Esophagus muscularis mucosa (tissue), 4 donors: ENCODE measurements around the gene DIPK1B.

Source experiments
- CTCF ChIP-seq, 3 experiments: fragments of 200-600 bp in 2 of 3; fragments of 450-650 bp in 1 of 3; sonication (generic) in 2 of 3; IDR thresholded peaks; one replicate each; pipeline ENCODE4 v1.5.1; 2017 to 2019; ENCODE audit warnings: antibody characterized with exemption in 3 of 3, mild to moderate bottlenecking in 2 of 3, moderate library complexity in 1 of 3
- EP300 ChIP-seq: sonication (generic); formaldehyde crosslinking; IDR thresholded peaks from one replicate; pipeline ENCODE4 v1.6.1; 2017; ENCODE audit warnings: antibody characterized with exemption
- POLR2AphosphoS5 ChIP-seq, 2 donors: sonication (generic); formaldehyde crosslinking; IDR thresholded peaks; one replicate each; pipeline ENCODE4 v1.6.1; 2017; ENCODE audit warnings: antibody characterized with exemption in 2 of 2

DNA sequence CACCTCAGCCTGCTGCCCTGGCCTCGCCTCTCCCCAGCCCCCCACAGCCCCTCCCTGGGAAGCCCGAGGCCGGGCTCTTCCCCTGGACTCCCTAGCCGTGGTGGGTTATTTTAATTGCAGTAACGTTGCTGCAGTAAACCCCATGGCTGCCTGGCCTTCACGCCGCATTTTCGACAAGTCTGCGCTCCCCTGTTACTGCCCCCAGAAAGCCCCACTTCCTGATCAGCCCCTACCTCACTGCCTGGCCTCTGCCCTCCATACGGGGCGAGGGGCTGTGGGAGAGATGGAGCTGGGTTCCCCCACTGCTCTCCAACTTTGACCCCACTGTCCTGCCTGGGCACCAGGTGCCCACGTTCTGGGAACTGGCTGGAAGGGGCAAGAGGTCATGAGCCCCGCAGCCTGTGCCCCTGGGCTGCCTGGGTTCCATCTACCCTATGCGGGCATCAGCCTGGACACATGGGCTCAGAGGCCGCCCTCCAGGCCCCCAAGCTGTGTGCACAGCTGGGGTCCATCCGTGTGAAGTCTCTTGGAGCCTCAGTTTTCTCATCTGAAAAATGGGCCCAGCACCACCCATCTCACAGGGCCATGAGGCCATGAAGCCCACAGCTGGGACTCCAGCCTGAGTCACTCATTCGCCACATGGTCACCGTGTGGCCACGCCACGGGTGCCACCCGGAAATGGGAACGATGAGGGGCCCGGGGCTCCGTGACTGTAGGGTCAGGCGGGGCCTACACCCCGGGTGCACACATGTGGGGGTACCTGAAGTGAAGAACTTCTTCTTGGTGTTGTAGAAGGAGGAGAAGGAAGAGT, 38.2 kb upstream of the DIPK1B start:
- no peak for TF ChIP-seq EP300
- no peak for TF ChIP-seq CTCF (IDR thresholded peaks at IDR 0.05)
- no peak for TF ChIP-seq POLR2AphosphoS5 (IDR thresholded peaks at IDR 0.05)
